Lower lobe of right lung (tissue), 2 donors: ENCODE data around the gene RPL7A. TPM values are rescaled to one million over a fixed set of nuclear protein-coding genes. Genes with fewer than 3 reads are reported as not detected.
A peak's percentile ranks its signal among the peaks of the same experiment; 100 is the strongest.
"Not testable (repeated sequence)": the region's sequence is repeated elsewhere in the genome, so short reads cannot be mapped to it uniquely, and the experiment has no call there.

Experiments
- ATAC-seq, 2 donors: fragments of 200-7000 bp; cut with Tn5 transposase; one replicate each; pipeline ENCODE4 v1.9.1; 2020 to 2022; ENCODE audit warnings: mild to moderate bottlenecking in 2 of 2, moderate library complexity in 2 of 2
- DNase-seq: peaks from one replicate; pipeline ENCODE4 v3.0.0-alpha.2; 2020
- H3K27ac ChIP-seq: fragments of 200-600 bp; one replicate; pipeline ENCODE4 v1.8.0; 2022
- H3K27me3 ChIP-seq: fragments of 200-600 bp; one replicate; pipeline ENCODE4 v1.8.0; 2022; ENCODE audit warnings: low read depth
- H3K36me3 ChIP-seq: fragments of 200-600 bp; one replicate; pipeline ENCODE4 v1.8.0; 2022; ENCODE audit warnings: mild to moderate bottlenecking
- H3K4me1 ChIP-seq: fragments of 200-600 bp; one replicate; pipeline ENCODE4 v1.8.0; 2022
- H3K4me3 ChIP-seq: fragments of 200-600 bp; one replicate; pipeline ENCODE4 v1.8.0; 2022; ENCODE audit warnings: mild to moderate bottlenecking
- H3K9me3 ChIP-seq: fragments of 200-600 bp; one replicate; pipeline ENCODE4 v1.8.0; 2022
- intact Hi-C: fragments of 100-400 bp; cut with DNase I; formaldehyde crosslinking; loops from one replicate; pipeline ENCODE4 v1.11.0; 2022
- long read RNA-seq: library from polyadenylated mRNA; unstranded; transcript quantifications from one replicate; pipeline ENCODE4 v2.0.0, GENCODE V29; 2021
- total RNA-seq: library from RNA; stranded (reverse); fragmentation: NEBNext Ultra II Directional; extraction: Animal tissue kit (Norgen Biotek cat#: 25700); gene quantifications from one replicate; pipeline ENCODE4 v1.2.1, GENCODE V29; 2021
- TF ChIP-seq, protein P1 (sequence below): fragments of 200-600 bp; IDR thresholded peaks from one replicate; pipeline ENCODE4 v1.8.0; 2022; ENCODE audit warnings: antibody characterized with exemption, mild to moderate bottlenecking
- donor health status: DM: no; HTN: yes; CAD: no; lungs with severe emphysema.

The RPL7A gene
- 1,397 TPM for total RNA-seq
- long read RNA-seq, transcript RPL7A-202 (8 exons, 891 nt), result major isoform, 165 of 252 reads
- long read RNA-seq, partial matches to known transcripts, result 84 of 252 reads
- long read RNA-seq, other reads (novel, unspliced or antisense), result 2 of 252 reads

DNA sequence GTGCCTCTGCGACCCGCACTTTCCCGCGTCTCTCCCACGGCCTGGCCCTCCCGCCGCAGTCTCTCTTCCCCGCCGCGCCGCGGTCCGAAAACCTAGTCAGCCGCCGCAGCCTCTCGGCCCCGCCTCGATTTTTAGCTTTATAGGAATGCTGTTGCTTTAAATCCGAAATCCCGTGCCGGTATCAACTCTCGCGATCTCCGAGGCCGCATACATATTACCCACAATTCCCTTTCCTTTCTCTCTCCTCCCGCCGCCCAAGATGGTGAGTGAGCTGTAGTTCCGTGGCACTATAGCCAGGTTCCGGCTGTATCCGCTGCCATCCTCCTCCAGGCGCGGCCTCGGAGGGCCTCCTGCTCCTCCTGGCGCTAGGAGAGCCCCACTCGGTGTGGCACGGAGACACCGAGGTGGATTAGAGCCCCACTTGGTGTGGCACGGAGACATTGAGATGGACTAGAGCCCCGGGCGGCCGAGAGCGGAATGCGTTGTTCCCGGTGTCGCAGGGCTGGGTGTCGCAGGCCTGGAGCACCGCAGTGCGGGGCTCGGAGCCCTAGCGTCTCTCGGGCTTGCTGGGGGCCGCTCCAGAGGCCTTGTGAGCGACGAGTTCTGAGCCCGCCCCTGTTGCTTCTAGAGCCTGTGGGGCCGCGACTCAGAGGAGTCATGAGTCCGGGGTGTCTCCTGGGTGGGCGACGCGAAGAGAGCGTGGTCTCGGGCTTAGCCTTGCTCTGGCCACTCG lies at the start of gene RPL7A, which contains the start of gene MED22:
RPL7A (plus strand) TSS at position 234 of the 733 bp plus-strand sequence; CDS start at position 260, 26 bp downstream.
MED22 (minus strand) TSS at position 147 of the 733 bp plus-strand sequence. CDS start 1,469 bp downstream, outside the sequence.
- H3K4me1 ChIP-seq, result peaks cover 30% of the 10 kb centered on the region
- TF ChIP-seq, protein P1, sequence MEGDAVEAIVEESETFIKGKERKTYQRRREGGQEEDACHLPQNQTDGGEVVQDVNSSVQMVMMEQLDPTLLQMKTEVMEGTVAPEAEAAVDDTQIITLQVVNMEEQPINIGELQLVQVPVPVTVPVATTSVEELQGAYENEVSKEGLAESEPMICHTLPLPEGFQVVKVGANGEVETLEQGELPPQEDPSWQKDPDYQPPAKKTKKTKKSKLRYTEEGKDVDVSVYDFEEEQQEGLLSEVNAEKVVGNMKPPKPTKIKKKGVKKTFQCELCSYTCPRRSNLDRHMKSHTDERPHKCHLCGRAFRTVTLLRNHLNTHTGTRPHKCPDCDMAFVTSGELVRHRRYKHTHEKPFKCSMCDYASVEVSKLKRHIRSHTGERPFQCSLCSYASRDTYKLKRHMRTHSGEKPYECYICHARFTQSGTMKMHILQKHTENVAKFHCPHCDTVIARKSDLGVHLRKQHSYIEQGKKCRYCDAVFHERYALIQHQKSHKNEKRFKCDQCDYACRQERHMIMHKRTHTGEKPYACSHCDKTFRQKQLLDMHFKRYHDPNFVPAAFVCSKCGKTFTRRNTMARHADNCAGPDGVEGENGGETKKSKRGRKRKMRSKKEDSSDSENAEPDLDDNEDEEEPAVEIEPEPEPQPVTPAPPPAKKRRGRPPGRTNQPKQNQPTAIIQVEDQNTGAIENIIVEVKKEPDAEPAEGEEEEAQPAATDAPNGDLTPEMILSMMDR, result no peak
- peak within 1 kb of the TSS; percentile 93 for H3K4me3 ChIP-seq
- H3K9me3 ChIP-seq, result no peaks in the 10 kb centered on the region
- H3K36me3 ChIP-seq, result peaks cover 75% of the 10 kb centered on the region
- H3K27ac ChIP-seq, result peak within 1 kb of the TSS; percentile 92
- DNase-seq, result peak; percentile 95
- ATAC-seq, result peak; percentile 94 to 96
- intact Hi-C loops, result no loop called here
- no peaks in the 10 kb centered on the region for H3K27me3 ChIP-seq

DNA sequence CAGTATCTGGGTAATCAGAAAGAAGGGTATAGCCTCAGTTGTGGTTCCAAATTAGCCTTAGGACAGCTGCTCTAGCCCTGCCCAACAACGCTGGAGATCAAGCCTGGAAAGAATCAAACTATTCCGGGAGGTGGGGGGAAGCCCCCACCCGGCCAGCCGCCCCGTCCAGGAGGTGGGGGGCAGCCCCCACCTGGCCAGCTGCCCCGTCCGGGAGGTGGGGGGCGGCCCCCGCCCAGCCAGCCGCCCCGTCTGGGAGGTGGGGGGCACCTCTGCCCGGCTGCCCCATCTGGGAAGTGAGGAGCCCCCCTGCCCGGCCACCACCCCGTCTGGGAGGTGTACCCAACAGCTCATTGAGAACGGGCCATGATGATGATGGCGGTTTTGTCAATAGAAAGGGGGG lies 48.0 kb upstream of the RPL7A start:
- DNase-seq, H3K4me3 ChIP-seq, ATAC-seq, H3K9me3 ChIP-seq, H3K36me3 ChIP-seq, H3K4me1 ChIP-seq, H3K27ac ChIP-seq, intact Hi-C loops, H3K27me3 ChIP-seq: not testable (repeated sequence)

DNA sequence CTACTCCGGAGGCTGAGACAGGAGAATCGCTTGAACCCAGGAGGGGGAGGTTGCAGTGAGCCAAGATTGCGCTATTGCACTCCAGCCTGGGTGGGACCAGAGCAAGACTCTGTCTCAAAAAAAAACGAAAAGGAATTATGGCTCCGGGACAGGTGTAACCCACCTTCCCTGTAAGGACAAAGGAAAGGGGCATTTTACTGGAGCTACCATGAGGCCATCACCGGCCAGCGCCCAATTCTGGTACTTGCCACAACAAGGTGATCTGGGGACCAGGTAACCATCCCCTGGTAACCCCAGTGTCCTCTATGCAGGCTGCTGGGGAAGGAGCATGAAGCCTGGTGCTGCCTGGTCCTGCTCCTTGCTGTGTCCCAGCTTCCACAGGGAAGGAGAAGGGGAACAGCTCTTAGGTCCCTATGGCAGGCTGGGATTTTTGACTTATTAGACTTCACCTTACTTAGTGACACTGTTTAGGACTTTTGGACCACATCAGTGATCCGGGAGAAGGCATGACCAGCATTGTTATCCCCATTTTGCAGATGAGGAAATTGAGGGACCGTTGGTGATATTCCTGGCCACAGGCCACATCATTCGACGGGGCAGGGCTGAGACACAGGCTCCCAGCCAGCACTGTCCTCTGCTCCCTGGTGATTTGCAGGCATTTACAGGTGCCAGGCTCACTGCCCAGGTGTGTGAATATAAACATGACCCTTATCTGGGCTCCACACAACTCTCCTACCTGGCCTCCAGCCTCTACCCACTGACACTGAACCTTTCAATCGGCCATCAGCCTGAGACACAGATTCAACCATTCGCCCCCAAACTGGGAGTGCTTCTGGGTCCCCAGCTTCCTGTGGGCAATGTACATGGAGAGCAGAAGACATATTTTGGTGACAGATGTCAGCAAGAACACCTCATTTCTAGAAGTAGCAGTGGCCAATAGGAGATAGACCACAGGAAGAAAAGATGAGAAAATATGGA lies 46.5 kb upstream of the RPL7A start:
- H3K9me3 ChIP-seq, result no peaks in the 10 kb centered on the region
- DNase-seq, result no peak
- H3K27ac ChIP-seq, result no peak overlapping the region
- ATAC-seq, result peak in 1 of 2 donors; percentile 35
- intact Hi-C loops, result no loop called here
- peaks cover 5% of the 10 kb centered on the region for H3K27me3 ChIP-seq
- no peaks in the 10 kb centered on the region for H3K36me3 ChIP-seq
- H3K4me3 ChIP-seq, result no peak overlapping the region
- H3K4me1 ChIP-seq, result no peaks in the 10 kb centered on the region
- TF ChIP-seq, protein P1, result no peak

DNA sequence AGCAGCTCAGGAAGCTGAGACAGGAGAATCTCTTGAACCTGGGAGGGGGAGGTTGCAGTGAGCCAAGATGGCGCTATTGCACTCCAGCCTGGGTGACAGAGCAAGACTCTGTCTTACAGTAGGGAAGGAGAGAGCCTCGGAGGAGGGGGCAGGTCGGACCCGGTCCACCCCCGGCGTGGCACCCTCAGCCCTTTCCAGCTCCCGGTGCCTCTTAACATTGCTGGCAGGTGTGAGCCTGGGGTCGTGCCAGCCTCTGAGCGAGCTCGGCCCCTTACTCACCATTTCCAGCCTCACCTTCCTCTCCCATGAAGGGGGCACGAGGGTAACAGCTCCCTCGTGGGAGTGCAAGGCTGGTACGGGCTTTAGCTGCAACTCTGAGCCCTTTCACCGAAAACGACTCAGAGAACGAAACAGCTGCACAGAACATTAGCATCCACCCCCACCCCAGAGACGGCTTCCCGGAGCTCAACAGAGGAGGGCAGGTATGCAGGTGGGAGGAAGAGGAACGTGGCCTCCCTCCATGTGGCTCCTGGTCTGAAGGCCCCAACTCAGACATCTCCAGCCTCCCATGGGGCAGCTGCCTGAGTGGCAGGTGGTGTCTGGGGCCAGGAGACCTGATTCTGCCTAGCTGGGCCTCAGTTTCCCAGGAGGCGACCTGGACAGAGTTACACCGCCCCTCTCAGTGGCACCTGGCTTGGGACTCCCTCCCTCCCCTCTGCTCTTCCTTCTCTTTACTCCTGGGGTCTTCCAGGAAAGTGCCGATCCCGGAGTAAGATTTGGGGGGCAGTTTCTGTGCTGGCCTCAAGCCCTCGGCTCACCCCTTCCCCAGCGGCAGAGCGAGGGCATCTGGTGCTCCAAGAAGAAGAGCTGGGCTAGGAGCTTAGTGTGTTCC lies 44.5 kb upstream of the RPL7A start:
- Histone ChIP-seq H3K36me3 (no peaks in the 10 kb centered on the region), H3K27ac (no peak overlapping the region), H3K27me3 (peaks cover under 1% of the 10 kb centered on the region), H3K9me3 (no peaks in the 10 kb centered on the region), H3K4me1 (no peaks in the 10 kb centered on the region), H3K4me3 (no peak overlapping the region)
- DNase-seq (no peak), ATAC-seq (no peak)
- TF ChIP-seq, protein P1, result no peak
- intact Hi-C loops, result no loop called here

DNA sequence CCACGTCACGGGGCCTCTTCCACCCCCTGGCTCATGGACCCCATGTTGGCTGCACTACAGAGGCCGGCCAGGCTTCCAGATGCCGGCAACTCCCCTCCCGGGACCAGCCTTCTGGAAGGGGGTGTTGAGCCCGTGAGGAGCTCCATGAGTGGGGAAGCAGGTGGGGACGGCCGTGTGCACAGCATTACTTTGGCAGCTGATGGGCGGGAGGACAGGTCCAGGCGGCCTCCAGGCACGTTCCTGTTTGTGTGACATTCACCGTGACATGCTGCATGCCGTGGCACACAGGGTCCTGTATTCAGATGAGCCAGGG lies 43.9 kb upstream of the RPL7A start:
- Histone ChIP-seq H3K4me1 (no peaks in the 10 kb centered on the region), H3K36me3 (no peaks in the 10 kb centered on the region), H3K27ac (no peak overlapping the region), H3K27me3 (no peaks in the 10 kb centered on the region), H3K4me3 (no peak overlapping the region), H3K9me3 (no peaks in the 10 kb centered on the region)
- DNase-seq (no peak), ATAC-seq (no peak)
- TF ChIP-seq, protein P1, result no peak
- intact Hi-C loops, result no loop called here
